Measurements from ENCODE around the gene PIGQ.

- TF ChIP-seq POLR2A (IDR thresholded peaks at IDR 0.05): no peak
- TF ChIP-seq CTCF (IDR thresholded peaks at IDR 0.05): peak; percentile 86 to 96 (median 93)
Measured at GRCh38 chr16:578870-579405, 9.2 kb downstream of the PIGQ start.
